Mesendoderm (in vitro differentiated cells): Measurements from ENCODE around the gene ACOT4.
"Not testable (repeated sequence)": the region's sequence is repeated elsewhere in the genome, so short reads cannot be mapped to it uniquely, and the experiment has no call there.

Experiments used
- DNase-seq: peaks from one replicate; pipeline ENCODE4 v3.0.0; 2013
- H2AK5ac ChIP-seq: 2 replicates; pipeline ENCODE4 v1.6.1; 2013; ENCODE audit warnings: low read length, inconsistent platforms
- H2BK120ac ChIP-seq: 2 replicates; pipeline ENCODE4 v1.6.1; 2013; ENCODE audit warnings: low read depth, mild to moderate bottlenecking, low read length, moderate library complexity, mixed read lengths
- H2BK15ac ChIP-seq: replicated peaks from 2 replicates; pipeline ENCODE4 v1.6.1; 2013; ENCODE audit warnings: low read depth, mild to moderate bottlenecking, moderate library complexity
- H2BK5ac ChIP-seq: 2 replicates; pipeline ENCODE4 v1.6.1; 2013; ENCODE audit warnings: low read length, inconsistent platforms
- H3K18ac ChIP-seq: 2 replicates; pipeline ENCODE4 v1.6.1; 2013; ENCODE audit warnings: mild to moderate bottlenecking, low read length, mixed read lengths
- H3K23ac ChIP-seq: one replicate; pipeline ENCODE4 v1.6.1; 2013; ENCODE audit warnings: low read length
- H3K27ac ChIP-seq: 2 replicates; pipeline ENCODE4 v1.5.1; 2013; ENCODE audit warnings: low read depth, mild to moderate bottlenecking, inconsistent platforms, low read length, moderate library complexity
- H3K27me3 ChIP-seq: 2 replicates; pipeline ENCODE4 v1.6.1; 2013; ENCODE audit warnings: low read length, control low read depth, mild to moderate bottlenecking, inconsistent platforms; ENCODE audit not compliant: insufficient read depth, poor library complexity
- H3K36me3 ChIP-seq: 2 replicates; pipeline ENCODE4 v1.6.1; 2013; ENCODE audit warnings: low read length, inconsistent platforms; ENCODE audit not compliant: control insufficient read depth, insufficient read depth
- H3K4ac ChIP-seq: one replicate; pipeline ENCODE4 v1.6.1; 2013; ENCODE audit warnings: low read depth, mild to moderate bottlenecking, low read length, moderate library complexity
- H3K4me1 ChIP-seq: 2 replicates; pipeline ENCODE4 v1.6.1; 2013; ENCODE audit warnings: low read depth, low read length, inconsistent platforms; ENCODE audit not compliant: control insufficient read depth
- H3K4me2 ChIP-seq: 2 replicates; pipeline ENCODE4 v1.6.1; 2013; ENCODE audit warnings: low read length
- H3K4me3 ChIP-seq: 2 replicates; pipeline ENCODE4 v1.5.1; 2013; ENCODE audit warnings: mild to moderate bottlenecking, low read length
- H3K56ac ChIP-seq: one replicate; pipeline ENCODE4 v1.6.1; 2013; ENCODE audit warnings: low read length
- H3K79me1 ChIP-seq: 2 replicates; pipeline ENCODE4 v1.6.1; 2013; ENCODE audit warnings: low read length, inconsistent platforms
- H3K79me2 ChIP-seq: 2 replicates; pipeline ENCODE4 v1.6.1; 2013; ENCODE audit warnings: mild to moderate bottlenecking, low read length; ENCODE audit not compliant: control insufficient read depth, insufficient read depth
- H3K9ac ChIP-seq: 2 replicates; pipeline ENCODE4 v1.6.1; 2013; ENCODE audit warnings: low read length, inconsistent platforms
- H4K5ac ChIP-seq: one replicate; pipeline ENCODE4 v1.6.1; 2013; ENCODE audit warnings: low read length
- H4K8ac ChIP-seq: one replicate; pipeline ENCODE4 v1.6.1; 2013; ENCODE audit warnings: low read depth, mild to moderate bottlenecking, control low read depth, low read length, moderate library complexity
- WGBS: extraction: QIAGEN DNeasy Blood & Tissue Kit; methylation state at CpG from one replicate; pipeline ENCODE4 v1.1.7; 2013; ENCODE audit warnings: low lambda C conversion rate, missing lambda C conversion rate; ENCODE audit not compliant: insufficient coverage; ENCODE audit errors: extremely low coverage; 5-methylcytosine and 5-hydroxymethylcytosine counted together

ACOT4 gene

GRCh38 chr14:73566935-73567334, 24.7 kb upstream of the ACOT4 start:
- H2AK5ac ChIP-seq, H3K79me1 ChIP-seq, H2BK15ac ChIP-seq, H3K9ac ChIP-seq, H4K5ac ChIP-seq, H3K4me2 ChIP-seq, H3K23ac ChIP-seq, H3K56ac ChIP-seq, H3K27me3 ChIP-seq, H3K4me3 ChIP-seq, H3K36me3 ChIP-seq, H2BK120ac ChIP-seq, H3K4ac ChIP-seq, H3K18ac ChIP-seq, H3K4me1 ChIP-seq, DNase-seq, H3K79me2 ChIP-seq, H2BK5ac ChIP-seq, H4K8ac ChIP-seq, H3K27ac ChIP-seq: not testable (repeated sequence)
- no CpG with 5 or more reads among the region's 6 CpGs for WGBS

GRCh38 chr14:73567358-73567757, 24.3 kb upstream of the ACOT4 start:
- H3K27ac ChIP-seq: no peak overlapping the region
- H2BK15ac ChIP-seq: no peak overlapping the region
- H2BK5ac ChIP-seq: no peak overlapping the region
- H3K56ac ChIP-seq: no peak overlapping the region
- no peaks in the 10 kb centered on the region for H3K4me1 ChIP-seq
- no peak overlapping the region for H3K4me3 ChIP-seq
- H3K79me2 ChIP-seq: no peaks in the 10 kb centered on the region
- no peak overlapping the region for H4K5ac ChIP-seq
- no peaks in the 10 kb centered on the region for H3K36me3 ChIP-seq
- no CpG with 5 or more reads among the region's 7 CpGs for WGBS
- H3K9ac ChIP-seq: no peak overlapping the region
- H2AK5ac ChIP-seq: no peak overlapping the region
- H3K4ac ChIP-seq: no peak overlapping the region
- H3K23ac ChIP-seq: no peak overlapping the region
- H3K18ac ChIP-seq: no peak overlapping the region
- no peak overlapping the region for H2BK120ac ChIP-seq
- no peak overlapping the region for H3K4me2 ChIP-seq
- H3K79me1 ChIP-seq: no peaks in the 10 kb centered on the region
- no peak overlapping the region for H4K8ac ChIP-seq
- no peaks in the 10 kb centered on the region for H3K27me3 ChIP-seq
- DNase-seq: no peak

GRCh38 chr14:73567951-73568885, 23.5 kb upstream of the ACOT4 start:
- Histone ChIP-seq H3K79me1 (no peaks in the 10 kb centered on the region), H3K4me2 (no peak overlapping the region)

GRCh38 chr14:73568886-73569184, 22.8 kb upstream of the ACOT4 start:
- not testable (repeated sequence) for H3K4me3 ChIP-seq, H4K5ac ChIP-seq, H2BK5ac ChIP-seq, H3K27me3 ChIP-seq, H4K8ac ChIP-seq, H3K79me1 ChIP-seq, H3K23ac ChIP-seq, H3K27ac ChIP-seq, H3K79me2 ChIP-seq, H2BK15ac ChIP-seq, H3K4me1 ChIP-seq, H3K4ac ChIP-seq, H3K36me3 ChIP-seq, H2BK120ac ChIP-seq, H2AK5ac ChIP-seq, H3K18ac ChIP-seq
- DNase-seq: peak; percentile 18
- whole genome bisulfite sequencing: no CpG with 5 or more reads among the region's 4 CpGs
- H3K56ac ChIP-seq: peak overlapping the region; percentile 82
- H3K9ac ChIP-seq: peak overlapping the region; percentile 69
- H3K4me2 ChIP-seq: peak overlapping the region; percentile 30

More at GRCh38 chr14:73567951-73568885, 23.5 kb upstream of the ACOT4 start:
- no peak overlapping the region for H3K27ac ChIP-seq
- H2BK15ac ChIP-seq: no peak overlapping the region
- H4K5ac ChIP-seq: no peak overlapping the region
- WGBS: no CpG with 5 or more reads among the region's 16 CpGs
- no peak overlapping the region for H2AK5ac ChIP-seq
- H3K36me3 ChIP-seq: no peaks in the 10 kb centered on the region
- no peak overlapping the region for H2BK5ac ChIP-seq
- no peak overlapping the region for H3K9ac ChIP-seq
- no peak overlapping the region for H3K4me3 ChIP-seq
- no peak overlapping the region for H3K18ac ChIP-seq
- H2BK120ac ChIP-seq: no peak overlapping the region
- no peak overlapping the region for H4K8ac ChIP-seq
- no peaks in the 10 kb centered on the region for H3K4me1 ChIP-seq
- no peak for DNase-seq
- H3K27me3 ChIP-seq: no peaks in the 10 kb centered on the region
- H3K56ac ChIP-seq: no peak overlapping the region
- no peaks in the 10 kb centered on the region for H3K79me2 ChIP-seq
- H3K4ac ChIP-seq: no peak overlapping the region
- no peak overlapping the region for H3K23ac ChIP-seq

- not testable (repeated sequence) for H3K79me1 ChIP-seq, H2BK5ac ChIP-seq, H3K18ac ChIP-seq, H3K36me3 ChIP-seq, H2AK5ac ChIP-seq, H3K27me3 ChIP-seq, H3K79me2 ChIP-seq, H2BK120ac ChIP-seq, H4K8ac ChIP-seq, H4K5ac ChIP-seq, H3K27ac ChIP-seq, H3K4me3 ChIP-seq, H2BK15ac ChIP-seq, H3K4me1 ChIP-seq, H3K4ac ChIP-seq, H3K23ac ChIP-seq
- no CpG with 5 or more reads among the region's 83 CpGs for WGBS
- Histone ChIP-seq H3K56ac (peak within 1 kb of the TSS; percentile 82), H3K9ac (peak within 1 kb of the TSS; percentile 69), H3K4me2 (peak within 1 kb of the TSS; percentile 30)
- DNase-seq: peak; percentile 87
Observed at GRCh38 chr14:73569185-73569958, 22.3 kb upstream of the ACOT4 start, which contains the start of gene ACOT2. Gene ACOT2 (plus strand): TSS chr14:73569213. CDS start chr14:73569241, 28 bp downstream.
